H9 (cell line): Measurements from ENCODE around the gene CHRM4. TPM values are rescaled to one million over a fixed set of nuclear protein-coding genes. Genes with fewer than 3 reads are reported as not detected.

ENCODE experiments used
- DNase-seq: peaks from one replicate; pipeline ENCODE4 v3.0.0-alpha.2; 2017
- H2AFZ ChIP-seq: one replicate; pipeline ENCODE4 v1.6.1; 2013; ENCODE audit warnings: mild to moderate bottlenecking, low read length, control low read depth, moderate library complexity
- H2AK5ac ChIP-seq: 2 replicates; pipeline ENCODE4 v1.6.1; 2013; ENCODE audit warnings: low read length, control low read depth, mixed read lengths; ENCODE audit not compliant: insufficient read length
- H2BK120ac ChIP-seq: one replicate; pipeline ENCODE4 v1.6.1; 2013; ENCODE audit warnings: low read depth, mild to moderate bottlenecking, low read length, control low read depth, inconsistent platforms; ENCODE audit not compliant: poor library complexity, severe bottlenecking
- H2BK12ac ChIP-seq: 2 replicates; pipeline ENCODE4 v1.6.1; 2013; ENCODE audit warnings: low read length, control low read depth, mixed read lengths, low read depth; ENCODE audit not compliant: insufficient read length
- H2BK15ac ChIP-seq: 2 replicates; pipeline ENCODE4 v1.6.1; 2013; ENCODE audit warnings: low read depth, low read length, control low read depth
- H2BK20ac ChIP-seq: one replicate; pipeline ENCODE4 v1.6.1; 2013; ENCODE audit warnings: low read depth, mild to moderate bottlenecking, low read length, control low read depth, inconsistent platforms; ENCODE audit not compliant: poor library complexity, severe bottlenecking
- H2BK5ac ChIP-seq: 2 replicates; pipeline ENCODE4 v1.6.1; 2013; ENCODE audit warnings: low read length, control low read depth, mixed read lengths; ENCODE audit not compliant: insufficient read length
- H3K14ac ChIP-seq: 2 replicates; pipeline ENCODE4 v1.6.1; 2013; ENCODE audit warnings: low read length, control low read depth; ENCODE audit not compliant: insufficient read depth
- H3K18ac ChIP-seq: 2 replicates; pipeline ENCODE4 v1.6.1; 2013; ENCODE audit warnings: low read depth, mild to moderate bottlenecking, mixed read lengths, low read length, control low read depth; ENCODE audit not compliant: insufficient read length
- H3K23ac ChIP-seq: 2 replicates; pipeline ENCODE4 v1.6.1; 2013; ENCODE audit warnings: low read length, control low read depth, mixed read lengths, low read depth; ENCODE audit not compliant: insufficient read length
- H3K23me2 ChIP-seq: 2 replicates; pipeline ENCODE4 v1.6.1; 2013; ENCODE audit warnings: low read depth, mild to moderate bottlenecking, mixed read lengths, low read length, control low read depth; ENCODE audit not compliant: insufficient read length, poor library complexity, severe bottlenecking
- H3K27ac ChIP-seq: 2 replicates; pipeline ENCODE4 v1.5.1; 2013; ENCODE audit warnings: low read length, control low read depth, mixed read lengths, low read depth; ENCODE audit not compliant: insufficient read length
- H3K27me3 ChIP-seq: 2 replicates; pipeline ENCODE4 v1.6.1; 2013; ENCODE audit warnings: low read length, control low read depth, inconsistent platforms; ENCODE audit not compliant: insufficient read depth
- H3K4ac ChIP-seq: 2 replicates; pipeline ENCODE4 v1.6.1; 2013; ENCODE audit warnings: low read depth, mild to moderate bottlenecking, control low read depth, inconsistent platforms, low read length, moderate library complexity
- H3K4me1 ChIP-seq: 2 replicates; pipeline ENCODE4 v1.6.1; 2013; ENCODE audit warnings: low read length, control low read depth, inconsistent platforms; ENCODE audit not compliant: insufficient read depth
- H3K4me2 ChIP-seq: 2 replicates; pipeline ENCODE4 v1.6.1; 2013; ENCODE audit warnings: low read length, control low read depth, mixed read lengths; ENCODE audit not compliant: insufficient read length, insufficient read depth
- H3K56ac ChIP-seq: 2 replicates; pipeline ENCODE4 v1.6.1; 2013; ENCODE audit warnings: low read depth, mild to moderate bottlenecking, mixed read lengths, low read length, control low read depth; ENCODE audit not compliant: insufficient read length
- H3K79me1 ChIP-seq: 2 replicates; pipeline ENCODE4 v1.6.1; 2013; ENCODE audit warnings: low read depth, mild to moderate bottlenecking, moderate library complexity, low read length, control low read depth, inconsistent platforms; ENCODE audit not compliant: insufficient read depth, poor library complexity, severe bottlenecking
- H3K79me2 ChIP-seq: 2 replicates; pipeline ENCODE4 v1.6.1; 2013; ENCODE audit warnings: low read length, control low read depth, inconsistent platforms; ENCODE audit not compliant: insufficient read depth
- H3K9ac ChIP-seq: 2 replicates; pipeline ENCODE4 v1.6.1; 2013; ENCODE audit warnings: low read length, control low read depth, mixed read lengths; ENCODE audit not compliant: insufficient read length; ENCODE audit errors: extremely low read depth
- H3K9me3 ChIP-seq: one replicate; pipeline ENCODE4 v1.6.1; 2013; ENCODE audit warnings: low read depth, low read length, inconsistent platforms; ENCODE audit not compliant: control insufficient read depth
- H3T11ph ChIP-seq: one replicate; pipeline ENCODE4 v1.6.1; 2013; ENCODE audit warnings: mild to moderate bottlenecking, low read length, control low read depth, inconsistent platforms
- H4K20me1 ChIP-seq: one replicate; pipeline ENCODE4 v1.6.1; 2013; ENCODE audit not compliant: control insufficient read depth, insufficient read length, insufficient read depth
- H4K5ac ChIP-seq: 2 replicates; pipeline ENCODE4 v1.6.1; 2013; ENCODE audit warnings: low read depth, mild to moderate bottlenecking, mixed read lengths, low read length, control low read depth; ENCODE audit not compliant: insufficient read length
- H4K8ac ChIP-seq: replicated peaks from 2 replicates; pipeline ENCODE4 v1.6.1; 2013; ENCODE audit warnings: low read length, control low read depth, mixed read lengths, low read depth; ENCODE audit not compliant: insufficient read length
- H4K91ac ChIP-seq: 2 replicates; pipeline ENCODE4 v1.6.1; 2013; ENCODE audit warnings: low read depth, mild to moderate bottlenecking, moderate library complexity, mixed read lengths, low read length, control low read depth; ENCODE audit not compliant: insufficient read length
- H3K27ac Mint-ChIP-seq, 3 experiments: 2 replicates in 2 of 3; 3 replicates in 1 of 3; pipeline ENCODE4 v1.8.0; 2020 to 2021; ENCODE audit warnings: mixed read lengths in 3 of 3, mild to moderate bottlenecking in 1 of 3, moderate library complexity in 1 of 3
- H3K27me3 Mint-ChIP-seq: 2 replicates; pipeline ENCODE4 v1.8.0; 2021; ENCODE audit warnings: low read depth, mild to moderate bottlenecking, moderate library complexity, mixed read lengths
- H3K36me3 Mint-ChIP-seq, 3 experiments: 2 replicates in 2 of 3; 3 replicates in 1 of 3; pipeline ENCODE4 v1.8.0; 2020 to 2021; ENCODE audit warnings: low read depth in 3 of 3, mixed read lengths in 3 of 3; ENCODE audit not compliant: insufficient read depth in 1 of 3
- H3K4me1 Mint-ChIP-seq, 2 experiments: 2 replicates each; pipeline ENCODE4 v1.8.0; 2020; ENCODE audit warnings: mixed read lengths in 2 of 2
- H3K4me3 Mint-ChIP-seq, 2 experiments: 2 replicates in 1 of 2; 3 replicates in 1 of 2; pipeline ENCODE4 v1.8.0; 2020 to 2021; ENCODE audit warnings: mild to moderate bottlenecking in 2 of 2, mixed read lengths in 2 of 2, moderate library complexity in 1 of 2
- H3K9me3 Mint-ChIP-seq, 2 experiments: 2 replicates in 1 of 2; 3 replicates in 1 of 2; pipeline ENCODE4 v1.8.0; 2020; ENCODE audit warnings: mild to moderate bottlenecking in 2 of 2, mixed read lengths in 2 of 2, moderate library complexity in 1 of 2
- WGBS: extraction: QIAGEN DNeasy Blood & Tissue Kit; methylation state at CpG from one replicate; pipeline ENCODE4 v1.1.7; 2013; ENCODE audit warnings: missing lambda C conversion rate, low lambda C conversion rate, mixed read lengths; ENCODE audit not compliant: insufficient read length; ENCODE audit errors: extremely low coverage; 5-methylcytosine and 5-hydroxymethylcytosine counted together
- total RNA-seq: library from RNA; stranded (reverse); gene quantifications from 2 replicates; pipeline ENCODE4 v1.2.1, GENCODE V29; 2021
- TF ChIP-seq, protein P1 (sequence below): fragments of 200-600 bp; sonication (generic); conservative IDR thresholded peaks from 3 replicates; pipeline ENCODE4 v1.8.0; 2021; ENCODE audit warnings: antibody characterized with exemption, mild to moderate bottlenecking

The CHRM4 gene
- total RNA-seq, 1 experiment from 2014 or later: 1.0 TPM

DNA sequence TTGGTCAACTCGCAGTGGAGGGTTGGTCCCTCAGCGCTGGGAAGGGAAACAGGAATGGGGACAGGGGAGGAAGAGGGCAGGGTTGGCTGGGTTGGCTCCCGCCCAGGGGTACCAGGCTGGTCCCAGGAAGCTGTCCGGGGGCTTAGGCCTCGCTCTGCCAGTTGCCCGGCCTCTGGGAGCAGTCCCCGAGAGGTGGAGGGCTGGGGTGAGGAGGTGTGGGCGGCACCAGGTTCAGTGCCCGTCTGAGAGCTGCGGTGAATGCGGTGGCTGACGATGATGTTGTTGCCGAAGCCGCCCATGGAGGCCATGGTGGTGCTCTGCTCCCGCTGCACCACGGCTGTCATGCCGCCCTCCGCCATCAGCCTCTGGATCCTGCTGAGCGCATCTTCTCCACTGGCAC, 6.0 kb upstream of the CHRM4 start:
- Histone ChIP-seq H4K20me1 (no peaks in the 10 kb centered on the region), H2BK120ac (no peak overlapping the region), H3K27ac (no peak overlapping the region), H3K4me1 (peaks cover 3% of the 10 kb centered on the region; the same call in 1 of the 2 replicates), H3K4ac (no peak overlapping the region), H3T11ph (no peak overlapping the region), H2BK12ac (no peak overlapping the region), H3K9ac (no peak overlapping the region), H3K14ac (no peak overlapping the region), H3K4me2 (no peak overlapping the region), H3K9me3 (no peaks in the 10 kb centered on the region), H2BK20ac (no peak overlapping the region), H3K23me2 (peaks cover 7% of the 10 kb centered on the region), H4K5ac (no peak overlapping the region), H2BK5ac (no peak overlapping the region), H3K79me1 (no peaks in the 10 kb centered on the region), H4K8ac (no peak overlapping the region), H3K18ac (no peak overlapping the region), H3K56ac (no peak overlapping the region), H4K91ac (no peak overlapping the region), H2BK15ac (no peak overlapping the region), H2AFZ (no peak overlapping the region), H2AK5ac (no peak overlapping the region), H3K27me3 (no peaks in the 10 kb centered on the region), H3K79me2 (no peaks in the 10 kb centered on the region), H3K23ac (no peak overlapping the region)
- H3K4me3 Mint-ChIP-seq: no peak overlapping the region
- WGBS: no CpG with 5 or more reads among the region's 19 CpGs
- H3K4me1 Mint-ChIP-seq: peaks cover 10% of the 10 kb centered on the region in 2 experiments
- peaks cover 0 to 20% (median 18%) of the 10 kb centered on the region in 3 experiments; a peak in 6 of 7 replicates for H3K36me3 Mint-ChIP-seq
- H3K27me3 Mint-ChIP-seq: peaks cover 18% of the 10 kb centered on the region
- no peak for DNase-seq
- TF ChIP-seq, protein P1, sequence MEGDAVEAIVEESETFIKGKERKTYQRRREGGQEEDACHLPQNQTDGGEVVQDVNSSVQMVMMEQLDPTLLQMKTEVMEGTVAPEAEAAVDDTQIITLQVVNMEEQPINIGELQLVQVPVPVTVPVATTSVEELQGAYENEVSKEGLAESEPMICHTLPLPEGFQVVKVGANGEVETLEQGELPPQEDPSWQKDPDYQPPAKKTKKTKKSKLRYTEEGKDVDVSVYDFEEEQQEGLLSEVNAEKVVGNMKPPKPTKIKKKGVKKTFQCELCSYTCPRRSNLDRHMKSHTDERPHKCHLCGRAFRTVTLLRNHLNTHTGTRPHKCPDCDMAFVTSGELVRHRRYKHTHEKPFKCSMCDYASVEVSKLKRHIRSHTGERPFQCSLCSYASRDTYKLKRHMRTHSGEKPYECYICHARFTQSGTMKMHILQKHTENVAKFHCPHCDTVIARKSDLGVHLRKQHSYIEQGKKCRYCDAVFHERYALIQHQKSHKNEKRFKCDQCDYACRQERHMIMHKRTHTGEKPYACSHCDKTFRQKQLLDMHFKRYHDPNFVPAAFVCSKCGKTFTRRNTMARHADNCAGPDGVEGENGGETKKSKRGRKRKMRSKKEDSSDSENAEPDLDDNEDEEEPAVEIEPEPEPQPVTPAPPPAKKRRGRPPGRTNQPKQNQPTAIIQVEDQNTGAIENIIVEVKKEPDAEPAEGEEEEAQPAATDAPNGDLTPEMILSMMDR: no peak
- H3K27ac Mint-ChIP-seq: peak overlapping the region in 1 of 3 experiments; percentile 82; a peak in 2 of 7 replicates
- H3K9me3 Mint-ChIP-seq: no peaks in the 10 kb centered on the region
